Measurements from ENCODE around the gene HMHB1.
"Not testable (repeated sequence)": the region's sequence is repeated elsewhere in the genome, so short reads cannot be mapped to it uniquely, and the experiment has no call there.

HMHB1 gene

DNA sequence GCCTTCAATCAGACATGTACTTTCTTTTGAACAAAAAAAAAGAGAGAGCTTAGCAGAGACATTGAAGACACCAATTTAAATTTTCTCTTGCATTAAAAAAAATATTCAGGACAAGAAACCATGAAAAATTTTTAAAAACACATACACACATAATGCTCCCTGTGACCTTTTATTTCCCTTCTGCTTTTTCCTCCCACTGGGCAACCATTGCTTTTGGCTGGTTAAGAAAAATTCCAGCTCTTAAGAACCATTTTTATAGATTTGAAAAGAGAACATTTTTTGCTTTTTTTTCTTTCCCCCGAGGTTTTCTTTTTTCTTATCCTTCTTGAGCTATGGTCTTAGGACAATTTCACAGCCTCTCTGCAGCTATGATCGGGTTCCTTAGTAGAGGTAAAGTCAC lies 6.1 kb upstream of the HMHB1 start:
- DNase-seq, result no peak

GRCh38 chr5:143806579-143806978 lies 5.4 kb upstream of the HMHB1 start:
- DNase-seq, result no peak

GRCh38 chr5:143807401-143807800 lies 4.6 kb upstream of the HMHB1 start:
- DNase-seq, result no peak

GRCh38 chr5:143816370-143816769 lies 4.4 kb downstream of the HMHB1 start:
- DNase-seq, result not testable (repeated sequence)

DNA sequence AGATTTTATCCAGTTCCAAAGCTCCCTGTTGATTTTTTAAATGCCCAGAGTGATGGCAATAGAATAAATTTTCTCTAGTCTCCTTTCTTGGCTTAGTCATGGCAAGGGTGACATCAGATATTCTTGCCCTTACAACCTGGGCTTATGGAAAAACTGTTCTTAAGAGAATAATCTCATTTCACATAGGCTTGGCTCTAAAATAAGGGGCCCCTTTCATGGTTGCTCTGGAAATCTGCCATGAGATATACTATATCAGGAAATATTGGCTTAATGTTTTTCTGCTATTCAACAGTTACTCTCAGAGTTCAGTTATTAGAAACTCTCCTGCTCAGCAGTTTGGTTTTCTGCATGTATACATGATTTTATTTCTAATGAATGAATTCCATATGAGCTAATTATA lies 7.8 kb downstream of the HMHB1 start:
- no peak for DNase-seq

DNA sequence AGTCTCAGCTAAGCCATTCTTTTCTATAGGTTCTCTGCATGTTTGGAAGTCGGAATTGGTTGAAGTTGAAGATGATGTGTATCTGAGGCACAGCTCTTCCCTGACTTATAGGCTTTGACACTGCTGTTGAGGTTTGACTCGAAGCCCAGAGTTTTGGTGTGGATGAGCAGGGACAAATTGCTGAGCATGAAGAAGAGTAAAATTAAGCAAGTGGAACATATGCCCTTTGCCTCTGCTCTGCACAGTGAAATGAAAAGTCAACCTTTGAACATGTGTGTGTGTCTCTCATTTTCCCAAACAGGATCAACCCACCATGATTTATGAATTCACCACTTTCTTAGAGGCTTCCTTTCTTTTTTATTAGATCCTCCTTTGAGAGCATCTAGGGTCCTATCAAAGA lies 8.5 kb downstream of the HMHB1 start:
- no peak for DNase-seq

DNA sequence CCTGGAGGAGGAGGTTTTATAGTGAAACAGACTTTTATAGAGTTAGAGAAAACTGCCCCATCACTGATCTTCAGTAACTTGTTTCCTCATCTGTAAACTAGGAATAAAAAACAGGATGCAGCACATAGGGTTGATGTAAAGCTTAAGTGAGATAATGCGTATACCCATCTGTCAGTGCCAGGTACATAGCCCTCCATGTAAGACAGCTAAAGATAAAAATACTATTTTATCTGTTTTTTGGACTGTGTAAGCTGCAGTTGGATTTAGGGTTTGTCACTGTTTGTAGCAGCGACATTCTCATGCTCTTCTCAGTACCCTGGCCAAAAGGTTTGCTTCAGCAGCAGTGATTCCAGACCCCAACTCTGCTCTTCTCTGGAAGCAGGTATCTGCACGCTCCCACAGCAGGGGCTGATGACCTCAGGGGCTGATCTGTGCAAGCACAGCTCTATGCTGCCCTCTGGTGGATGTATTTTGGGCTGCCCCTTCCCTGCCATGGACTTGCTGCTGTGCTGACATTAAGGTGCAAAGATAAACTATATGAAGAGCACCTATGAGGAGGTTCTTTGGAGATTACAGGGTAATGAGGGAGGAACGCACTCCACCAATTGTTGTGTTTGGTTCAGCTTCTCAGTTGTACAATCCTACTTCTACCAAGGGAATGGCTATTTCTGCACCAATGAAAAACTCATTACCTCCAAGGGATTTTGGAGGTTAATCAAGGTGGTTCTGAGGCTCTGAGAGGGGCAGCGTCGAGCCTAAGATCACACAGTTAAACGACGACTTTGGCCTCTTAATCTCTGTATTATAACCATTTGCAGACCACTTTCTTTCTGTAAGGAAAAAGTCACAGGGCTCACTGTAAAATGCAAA lies 13.1 kb downstream of the HMHB1 start:
- peak; percentile 83 for DNase-seq

DNA sequence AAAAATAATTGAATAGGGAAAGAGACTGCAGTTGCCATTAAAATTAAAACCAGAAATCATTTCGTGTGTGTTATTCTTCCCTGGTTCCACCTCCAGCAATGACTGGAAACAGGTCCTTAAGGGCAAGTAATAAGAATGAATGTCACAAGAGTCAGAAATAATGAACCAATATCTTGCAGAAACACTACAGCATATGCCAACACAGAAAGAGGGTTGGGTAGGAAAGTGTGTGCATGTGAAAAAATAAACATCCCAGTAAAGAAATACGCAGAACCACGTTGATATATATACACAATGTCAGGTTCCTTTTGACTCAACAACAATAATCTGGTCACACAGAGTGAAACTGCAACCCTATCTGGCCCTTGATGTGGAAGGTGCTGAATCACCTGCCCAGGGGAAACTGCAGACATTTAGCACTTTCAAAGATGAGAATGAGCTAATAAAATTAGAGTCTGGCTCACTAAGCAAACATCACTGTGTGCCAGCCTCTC lies 15.0 kb downstream of the HMHB1 start:
- no peak for DNase-seq

GRCh38 chr5:143828710-143829109 lies 16.7 kb downstream of the HMHB1 start:
- DNase-seq, result no peak

DNA sequence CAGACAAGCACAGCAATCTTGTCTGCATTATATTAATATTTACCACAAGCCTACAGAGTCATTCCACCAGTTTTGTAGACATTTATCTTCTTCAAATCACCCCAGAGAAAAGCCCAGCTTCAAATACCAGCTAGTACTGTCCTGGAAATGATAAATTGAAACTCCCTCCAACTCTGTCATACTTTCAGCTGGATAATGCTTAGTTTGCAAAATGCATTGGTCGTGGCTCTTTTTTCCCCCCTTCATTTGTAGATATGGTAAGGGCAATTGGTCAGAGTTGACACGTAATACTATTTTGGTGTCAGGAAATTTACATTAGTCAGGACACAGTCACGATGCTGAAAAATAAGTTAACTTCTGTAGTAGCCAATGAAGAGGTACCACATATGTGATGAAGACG lies 21.2 kb downstream of the HMHB1 start:
- no peak for DNase-seq

DNA sequence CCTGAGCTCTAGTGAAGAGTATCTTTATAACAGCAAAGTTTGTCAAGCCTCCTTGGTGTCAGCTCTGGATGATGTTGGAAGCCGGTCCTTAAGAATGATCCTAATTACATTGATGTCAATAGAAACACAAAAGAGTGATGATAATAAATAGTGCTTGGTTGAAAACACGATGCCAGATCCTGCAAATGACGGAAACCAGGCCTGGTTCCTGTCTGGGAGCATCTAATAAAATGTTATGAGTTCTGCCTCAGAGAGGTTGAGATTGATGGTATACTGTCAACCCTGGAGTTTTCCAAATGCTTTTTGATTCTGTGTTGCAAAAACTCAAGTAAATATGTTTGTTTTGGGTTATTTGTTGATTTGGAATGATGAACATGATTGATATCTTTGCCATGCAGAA lies 23.3 kb downstream of the HMHB1 start:
- DNase-seq, result no peak

- no peak for DNase-seq
Observed at GRCh38 chr5:143836161-143836725, 24.3 kb downstream of the HMHB1 start.

DNA sequence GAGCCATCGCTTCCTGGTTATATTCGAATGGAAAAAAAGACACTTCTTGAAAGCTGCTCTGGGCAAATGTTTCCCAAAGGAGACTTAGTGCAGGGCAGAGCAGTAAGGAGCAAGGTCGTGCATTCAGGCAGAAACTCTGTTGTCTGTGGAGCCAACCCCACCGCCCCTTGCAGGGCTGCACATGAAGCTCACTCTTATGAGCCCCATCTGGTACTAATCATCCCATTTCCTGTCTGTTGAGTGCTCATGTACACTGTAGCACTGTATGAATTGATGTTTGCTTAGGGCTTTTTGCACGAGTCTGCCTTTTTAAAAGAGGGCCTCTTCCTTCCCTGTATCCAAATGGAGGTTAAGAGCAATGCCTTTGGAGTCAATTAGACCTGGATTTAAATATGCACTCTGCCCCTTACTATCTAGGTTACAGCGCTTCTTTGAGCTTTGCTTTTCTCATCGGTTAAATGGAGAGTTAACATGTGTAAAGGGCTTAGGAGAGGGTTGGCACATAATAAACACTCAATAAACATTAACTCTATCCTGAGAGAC lies 25.4 kb downstream of the HMHB1 start:
- no peak for DNase-seq

GRCh38 chr5:143841446-143841845 lies 29.5 kb downstream of the HMHB1 start:
- no peak for DNase-seq

DNA sequence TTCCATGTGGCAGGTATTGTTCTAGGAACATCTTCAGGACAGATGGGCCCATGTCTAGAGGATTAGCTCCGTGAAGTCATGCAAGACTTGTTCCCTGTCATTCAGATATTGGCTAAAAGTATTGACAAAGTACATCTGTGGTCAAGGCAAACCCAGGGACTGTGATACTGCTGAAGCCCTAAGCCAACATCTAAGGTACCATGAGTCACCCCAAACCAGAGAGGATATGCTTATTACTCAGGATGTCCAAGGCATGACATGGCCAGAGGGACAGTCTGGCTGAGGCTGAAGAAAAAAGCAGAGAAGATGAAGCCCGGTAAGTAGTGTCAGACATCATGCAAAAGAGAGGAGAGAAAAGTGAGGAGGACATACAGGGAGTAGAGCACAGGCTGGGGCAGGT lies 31.0 kb downstream of the HMHB1 start:
- DNase-seq, result no peak

- no peak for DNase-seq
Observed at GRCh38 chr5:143843461-143843860, 31.5 kb downstream of the HMHB1 start.

DNA sequence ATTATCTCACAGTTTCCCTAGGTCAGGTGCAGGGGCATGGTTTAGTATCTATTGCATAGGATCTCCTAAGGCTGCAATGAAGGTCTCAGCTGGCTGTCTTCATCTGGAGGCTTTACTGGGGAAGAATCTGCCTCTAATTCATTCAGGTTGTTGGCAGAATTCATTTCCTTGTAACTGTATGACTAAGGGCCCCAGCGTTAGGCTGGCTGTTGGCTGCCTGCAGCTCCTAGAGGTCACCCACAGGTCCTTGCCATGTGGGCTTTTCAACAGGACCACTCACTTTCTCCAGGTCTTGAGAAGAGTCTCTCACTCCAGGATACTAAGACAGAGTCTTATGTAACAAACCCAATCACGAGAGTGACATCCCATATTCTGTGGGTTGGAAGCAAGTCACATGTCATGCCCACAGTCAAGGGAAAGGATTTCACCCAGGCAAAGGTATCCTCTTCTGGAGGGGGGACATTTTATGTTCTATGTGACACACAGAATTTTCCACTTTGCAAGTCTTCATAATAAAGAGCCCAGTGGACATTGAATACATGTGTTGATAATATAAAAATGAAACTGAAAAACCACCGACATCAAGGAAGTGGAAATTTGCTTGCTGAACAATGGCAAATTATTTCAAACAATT lies 38.2 kb downstream of the HMHB1 start:
- no peak for DNase-seq

DNA sequence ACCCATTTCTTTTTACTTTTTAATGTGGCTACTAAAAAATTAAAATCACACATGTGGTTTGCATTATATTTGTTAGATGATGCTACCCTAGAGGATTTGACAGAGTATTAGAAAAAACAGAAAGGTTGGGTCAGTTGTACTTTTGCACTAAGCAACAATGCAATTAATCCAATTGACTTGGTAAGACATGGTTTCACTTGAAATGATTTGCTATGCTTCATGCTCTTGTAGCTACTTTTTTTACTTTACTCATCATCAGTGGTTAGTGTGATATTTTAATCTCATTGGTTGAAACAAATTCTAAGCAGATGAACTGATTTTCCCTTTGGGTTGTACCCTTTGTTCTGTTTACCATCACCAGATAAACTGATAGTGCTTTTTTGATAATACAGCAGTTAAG lies 39.4 kb downstream of the HMHB1 start:
- DNase-seq, result no peak

DNA sequence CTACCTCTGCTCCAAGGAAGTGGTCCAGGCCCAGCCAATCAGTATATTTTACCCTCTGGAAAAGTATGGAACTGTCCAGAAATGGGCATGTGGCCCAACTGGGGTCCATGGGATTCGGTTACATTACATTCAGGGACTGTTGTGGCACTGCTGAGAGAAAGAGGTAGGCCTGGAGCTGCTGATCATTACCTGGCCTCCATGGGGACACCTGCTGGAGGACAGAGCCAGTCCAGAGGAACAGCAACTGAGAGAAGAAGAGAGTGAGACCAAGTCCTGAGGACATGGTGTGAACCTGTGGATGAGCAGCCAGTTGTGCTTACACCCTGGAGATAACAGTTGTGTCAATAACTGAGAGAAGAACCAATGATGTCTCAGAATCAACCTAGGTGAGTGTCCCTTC lies 48.2 kb downstream of the HMHB1 start:
- DNase-seq, result no peak

DNA sequence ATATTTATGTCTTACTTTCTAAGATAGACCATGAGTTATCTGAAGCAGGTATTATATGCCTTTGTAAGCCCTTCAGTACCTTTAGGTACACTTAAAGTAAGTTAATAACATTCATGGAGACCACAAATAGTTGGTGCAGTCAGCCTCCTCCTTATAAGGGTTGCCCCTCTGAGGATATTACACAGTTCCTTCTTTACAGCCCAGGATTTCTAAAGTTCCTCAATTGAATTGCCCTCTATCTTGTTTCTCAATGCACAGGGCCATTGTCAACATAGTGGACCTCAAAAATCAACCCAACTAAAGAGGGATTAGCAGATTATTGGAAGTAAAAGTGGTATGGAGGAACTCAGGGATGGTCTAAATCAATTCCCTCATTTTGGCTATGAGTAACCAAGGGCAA lies 50.3 kb downstream of the HMHB1 start:
- no peak for DNase-seq

GRCh38 chr5:143865426-143866025 lies 53.6 kb downstream of the HMHB1 start:
- DNase-seq, result no peak

All from stimulated activated CD4-positive, alpha-beta T cell treated with anti-CD3 and anti-CD28 coated beads, Interleukin-4, amount 100 ng/mL, for 1 hour (primary cell).